H9 (cell line): Measurements from ENCODE around the gene HSPA4. TPM values are rescaled to one million over a fixed set of nuclear protein-coding genes. Genes with fewer than 3 reads are reported as not detected.

Source experiments
- DNase-seq: peaks from one replicate; pipeline ENCODE4 v3.0.0-alpha.2; 2017
- H2AFZ ChIP-seq: one replicate; pipeline ENCODE4 v1.6.1; 2013; ENCODE audit warnings: mild to moderate bottlenecking, low read length, control low read depth, moderate library complexity
- H2AK5ac ChIP-seq: 2 replicates; pipeline ENCODE4 v1.6.1; 2013; ENCODE audit warnings: low read length, control low read depth, mixed read lengths; ENCODE audit not compliant: insufficient read length
- H2BK120ac ChIP-seq: one replicate; pipeline ENCODE4 v1.6.1; 2013; ENCODE audit warnings: low read depth, mild to moderate bottlenecking, low read length, control low read depth, inconsistent platforms; ENCODE audit not compliant: poor library complexity, severe bottlenecking
- H2BK12ac ChIP-seq: 2 replicates; pipeline ENCODE4 v1.6.1; 2013; ENCODE audit warnings: low read length, control low read depth, mixed read lengths, low read depth; ENCODE audit not compliant: insufficient read length
- H2BK15ac ChIP-seq: 2 replicates; pipeline ENCODE4 v1.6.1; 2013; ENCODE audit warnings: low read depth, low read length, control low read depth
- H2BK20ac ChIP-seq: one replicate; pipeline ENCODE4 v1.6.1; 2013; ENCODE audit warnings: low read depth, mild to moderate bottlenecking, low read length, control low read depth, inconsistent platforms; ENCODE audit not compliant: poor library complexity, severe bottlenecking
- H2BK5ac ChIP-seq: 2 replicates; pipeline ENCODE4 v1.6.1; 2013; ENCODE audit warnings: low read length, control low read depth, mixed read lengths; ENCODE audit not compliant: insufficient read length
- H3K14ac ChIP-seq: 2 replicates; pipeline ENCODE4 v1.6.1; 2013; ENCODE audit warnings: low read length, control low read depth; ENCODE audit not compliant: insufficient read depth
- H3K18ac ChIP-seq: 2 replicates; pipeline ENCODE4 v1.6.1; 2013; ENCODE audit warnings: low read depth, mild to moderate bottlenecking, mixed read lengths, low read length, control low read depth; ENCODE audit not compliant: insufficient read length
- H3K23ac ChIP-seq: 2 replicates; pipeline ENCODE4 v1.6.1; 2013; ENCODE audit warnings: low read length, control low read depth, mixed read lengths, low read depth; ENCODE audit not compliant: insufficient read length
- H3K23me2 ChIP-seq: 2 replicates; pipeline ENCODE4 v1.6.1; 2013; ENCODE audit warnings: low read depth, mild to moderate bottlenecking, mixed read lengths, low read length, control low read depth; ENCODE audit not compliant: insufficient read length, poor library complexity, severe bottlenecking
- H3K27ac ChIP-seq: 2 replicates; pipeline ENCODE4 v1.5.1; 2013; ENCODE audit warnings: low read length, control low read depth, mixed read lengths, low read depth; ENCODE audit not compliant: insufficient read length
- H3K27me3 ChIP-seq: 2 replicates; pipeline ENCODE4 v1.6.1; 2013; ENCODE audit warnings: low read length, control low read depth, inconsistent platforms; ENCODE audit not compliant: insufficient read depth
- H3K4ac ChIP-seq: 2 replicates; pipeline ENCODE4 v1.6.1; 2013; ENCODE audit warnings: low read depth, mild to moderate bottlenecking, control low read depth, inconsistent platforms, low read length, moderate library complexity
- H3K4me1 ChIP-seq: 2 replicates; pipeline ENCODE4 v1.6.1; 2013; ENCODE audit warnings: low read length, control low read depth, inconsistent platforms; ENCODE audit not compliant: insufficient read depth
- H3K4me2 ChIP-seq: 2 replicates; pipeline ENCODE4 v1.6.1; 2013; ENCODE audit warnings: low read length, control low read depth, mixed read lengths; ENCODE audit not compliant: insufficient read length, insufficient read depth
- H3K56ac ChIP-seq: 2 replicates; pipeline ENCODE4 v1.6.1; 2013; ENCODE audit warnings: low read depth, mild to moderate bottlenecking, mixed read lengths, low read length, control low read depth; ENCODE audit not compliant: insufficient read length
- H3K79me1 ChIP-seq: 2 replicates; pipeline ENCODE4 v1.6.1; 2013; ENCODE audit warnings: low read depth, mild to moderate bottlenecking, moderate library complexity, low read length, control low read depth, inconsistent platforms; ENCODE audit not compliant: insufficient read depth, poor library complexity, severe bottlenecking
- H3K79me2 ChIP-seq: 2 replicates; pipeline ENCODE4 v1.6.1; 2013; ENCODE audit warnings: low read length, control low read depth, inconsistent platforms; ENCODE audit not compliant: insufficient read depth
- H3K9ac ChIP-seq: 2 replicates; pipeline ENCODE4 v1.6.1; 2013; ENCODE audit warnings: low read length, control low read depth, mixed read lengths; ENCODE audit not compliant: insufficient read length; ENCODE audit errors: extremely low read depth
- H3K9me3 ChIP-seq: one replicate; pipeline ENCODE4 v1.6.1; 2013; ENCODE audit warnings: low read depth, low read length, inconsistent platforms; ENCODE audit not compliant: control insufficient read depth
- H3T11ph ChIP-seq: one replicate; pipeline ENCODE4 v1.6.1; 2013; ENCODE audit warnings: mild to moderate bottlenecking, low read length, control low read depth, inconsistent platforms
- H4K20me1 ChIP-seq: one replicate; pipeline ENCODE4 v1.6.1; 2013; ENCODE audit not compliant: control insufficient read depth, insufficient read length, insufficient read depth
- H4K5ac ChIP-seq: 2 replicates; pipeline ENCODE4 v1.6.1; 2013; ENCODE audit warnings: low read depth, mild to moderate bottlenecking, mixed read lengths, low read length, control low read depth; ENCODE audit not compliant: insufficient read length
- H4K8ac ChIP-seq: replicated peaks from 2 replicates; pipeline ENCODE4 v1.6.1; 2013; ENCODE audit warnings: low read length, control low read depth, mixed read lengths, low read depth; ENCODE audit not compliant: insufficient read length
- H4K91ac ChIP-seq: 2 replicates; pipeline ENCODE4 v1.6.1; 2013; ENCODE audit warnings: low read depth, mild to moderate bottlenecking, moderate library complexity, mixed read lengths, low read length, control low read depth; ENCODE audit not compliant: insufficient read length
- H3K27ac Mint-ChIP-seq, 3 experiments: 2 replicates in 2 of 3; 3 replicates in 1 of 3; pipeline ENCODE4 v1.8.0; 2020 to 2021; ENCODE audit warnings: mixed read lengths in 3 of 3, mild to moderate bottlenecking in 1 of 3, moderate library complexity in 1 of 3
- H3K27me3 Mint-ChIP-seq: 2 replicates; pipeline ENCODE4 v1.8.0; 2021; ENCODE audit warnings: low read depth, mild to moderate bottlenecking, moderate library complexity, mixed read lengths
- H3K36me3 Mint-ChIP-seq, 3 experiments: 2 replicates in 2 of 3; 3 replicates in 1 of 3; pipeline ENCODE4 v1.8.0; 2020 to 2021; ENCODE audit warnings: low read depth in 3 of 3, mixed read lengths in 3 of 3; ENCODE audit not compliant: insufficient read depth in 1 of 3
- H3K4me1 Mint-ChIP-seq, 2 experiments: 2 replicates each; pipeline ENCODE4 v1.8.0; 2020; ENCODE audit warnings: mixed read lengths in 2 of 2
- H3K4me3 Mint-ChIP-seq, 2 experiments: 2 replicates in 1 of 2; 3 replicates in 1 of 2; pipeline ENCODE4 v1.8.0; 2020 to 2021; ENCODE audit warnings: mild to moderate bottlenecking in 2 of 2, mixed read lengths in 2 of 2, moderate library complexity in 1 of 2
- H3K9me3 Mint-ChIP-seq, 2 experiments: 2 replicates in 1 of 2; 3 replicates in 1 of 2; pipeline ENCODE4 v1.8.0; 2020; ENCODE audit warnings: mild to moderate bottlenecking in 2 of 2, mixed read lengths in 2 of 2, moderate library complexity in 1 of 2
- CTCF ChIP-seq: fragments of 200-600 bp; sonication (generic); conservative IDR thresholded peaks from 3 replicates; pipeline ENCODE4 v1.8.0; 2021; ENCODE audit warnings: antibody characterized with exemption, mild to moderate bottlenecking
- WGBS: extraction: QIAGEN DNeasy Blood & Tissue Kit; methylation state at CpG from one replicate; pipeline ENCODE4 v1.1.7; 2013; ENCODE audit warnings: missing lambda C conversion rate, low lambda C conversion rate, mixed read lengths; ENCODE audit not compliant: insufficient read length; ENCODE audit errors: extremely low coverage; 5-methylcytosine and 5-hydroxymethylcytosine counted together
- total RNA-seq: library from RNA; stranded (reverse); gene quantifications from 2 replicates; pipeline ENCODE4 v1.2.1, GENCODE V29; 2021

Gene HSPA4
- total RNA-seq, 1 experiment from 2014 or later: 293 TPM

GRCh38 chr5:133142782-133143181 is 91.0 kb downstream of the HSPA4 start:
- Histone ChIP-seq H4K5ac (no peak overlapping the region), H3K23ac (no peak overlapping the region), H3K79me2 (no peaks in the 10 kb centered on the region), H2AK5ac (no peak overlapping the region), H3K4me1 (no peaks in the 10 kb centered on the region), H3K56ac (no peak overlapping the region), H2BK20ac (no peak overlapping the region), H3K9ac (no peak overlapping the region), H4K91ac (no peak overlapping the region), H3T11ph (no peak overlapping the region), H3K23me2 (no peaks in the 10 kb centered on the region), H2BK120ac (no peak overlapping the region), H2BK5ac (no peak overlapping the region), H3K14ac (no peak overlapping the region), H3K18ac (no peak overlapping the region), H3K79me1 (no peaks in the 10 kb centered on the region), H2BK15ac (no peak overlapping the region), H3K9me3 (no peaks in the 10 kb centered on the region), H3K4ac (no peak overlapping the region), H4K20me1 (no peaks in the 10 kb centered on the region), H3K27me3 (no peaks in the 10 kb centered on the region; the same call in 1 of the 2 replicates), H4K8ac (no peak overlapping the region), H3K4me2 (no peak overlapping the region), H3K27ac (no peak overlapping the region), H2AFZ (no peak overlapping the region), H2BK12ac (no peak overlapping the region)
- no peak overlapping the region for H3K4me3 Mint-ChIP-seq
- DNase-seq: no peak
- H3K27ac Mint-ChIP-seq: no peak overlapping the region
- peaks cover 0 to 6% (median 4%) of the 10 kb centered on the region in 3 experiments; a peak in 4 of 7 replicates for H3K36me3 Mint-ChIP-seq
- no peaks in the 10 kb centered on the region for H3K4me1 Mint-ChIP-seq
- no peak for TF ChIP-seq CTCF
- peaks cover 3% of the 10 kb centered on the region; the same call in 1 of the 2 replicates for H3K27me3 Mint-ChIP-seq
- peaks cover 8 to 11% of the 10 kb centered on the region in 2 experiments; a peak in 4 of 5 replicates for H3K9me3 Mint-ChIP-seq
- WGBS: no CpG with 5 or more reads among the region's 6 CpGs
